Brain microvascular endothelial cell (primary cell): ENCODE data around the gene ERCC4.

Experiments
- DNase-seq: peaks from one replicate; pipeline ENCODE4 v3.0.0-alpha.2; 2020
- H3K27ac ChIP-seq: fragments of 250-450 bp; sonication (Bioruptor Pico); 2 replicates; pipeline ENCODE4 v1.5.1; 2020; ENCODE audit warnings: mild to moderate bottlenecking, moderate library complexity
- H3K27me3 ChIP-seq: fragments of 250-450 bp; sonication (Bioruptor Pico); replicated peaks from 2 replicates; pipeline ENCODE4 v1.5.1; 2020; ENCODE audit warnings: mild to moderate bottlenecking
- H3K36me3 ChIP-seq: fragments of 250-450 bp; sonication (Bioruptor Pico); replicated peaks from 2 replicates; pipeline ENCODE4 v1.5.1; 2020; ENCODE audit warnings: mild to moderate bottlenecking
- H3K4me3 ChIP-seq: 2 replicates; pipeline ENCODE4 v1.5.1; 2011; ENCODE audit warnings: low read depth, mild to moderate bottlenecking, control low read depth, low read length, moderate library complexity
- CTCF ChIP-seq: IDR thresholded peaks from 2 replicates; pipeline ENCODE4 v1.5.1; 2011; ENCODE audit warnings: low read depth, mild to moderate bottlenecking, moderate library complexity, low read length, control low read depth, inconsistent platforms; ENCODE audit errors: missing control alignments
- in situ Hi-C: cut with HindIII; loops from 2 replicates; pipeline ENCODE4 v1.10.0; 2017; ENCODE audit warnings: low sequenced_read_pairs, low pct_ligation_motif_present

Gene ERCC4

GRCh38 chr16:13951611-13952010, 31.7 kb downstream of the ERCC4 start:
- DNase-seq = no peak
- Histone ChIP-seq H3K4me3 (no peak overlapping the region), H3K36me3 (peaks cover 4% of the 10 kb centered on the region), H3K27me3 (no peaks in the 10 kb centered on the region), H3K27ac (no peak overlapping the region)
- TF ChIP-seq CTCF = no peak
- in situ Hi-C loops = no loop called here

GRCh38 chr16:13953501-13953900, 33.5 kb downstream of the ERCC4 start:
- no peak for DNase-seq
- no peak for TF ChIP-seq CTCF
- Histone ChIP-seq H3K27ac (no peak overlapping the region), H3K36me3 (peaks cover 3% of the 10 kb centered on the region), H3K4me3 (no peak overlapping the region), H3K27me3 (no peaks in the 10 kb centered on the region)
- in situ Hi-C loops = no loop called here

GRCh38 chr16:13956635-13957196, 36.8 kb downstream of the ERCC4 start:
- no peak overlapping the region for H3K4me3 ChIP-seq
- no peak for DNase-seq
- H3K27me3 ChIP-seq = no peaks in the 10 kb centered on the region
- H3K27ac ChIP-seq = peak overlapping the region; percentile 93
- in situ Hi-C loops = no loop called here
- no peaks in the 10 kb centered on the region for H3K36me3 ChIP-seq
- TF ChIP-seq CTCF = no peak

- in situ Hi-C loops = no loop called here
- H3K27ac ChIP-seq = peak overlapping the region; percentile 93
- no peaks in the 10 kb centered on the region for H3K27me3 ChIP-seq
- H3K36me3 ChIP-seq = no peaks in the 10 kb centered on the region
- peak overlapping the region; percentile 36 for H3K4me3 ChIP-seq
- no peak for TF ChIP-seq CTCF
- peak; percentile 91 for DNase-seq
Measured at GRCh38 chr16:13957197-13958078, 37.5 kb downstream of the ERCC4 start.

- DNase-seq = no peak
- in situ Hi-C loops = no loop called here
- Histone ChIP-seq H3K36me3 (no peaks in the 10 kb centered on the region), H3K27me3 (no peaks in the 10 kb centered on the region), H3K4me3 (no peak overlapping the region), H3K27ac (peak overlapping the region; percentile 93)
- TF ChIP-seq CTCF = no peak
Measured at GRCh38 chr16:13958474-13958873, 38.5 kb downstream of the ERCC4 start.
